Left renal cortex interstitium (tissue), 4 donors: ENCODE measurements around the gene STK40. TPM values are rescaled to one million over a fixed set of nuclear protein-coding genes. Genes with fewer than 3 reads are reported as not detected.

Experiments used
- DNase-seq, 4 donors: peaks; one replicate each; pipeline ENCODE4 v3.0.0-alpha.2; 2013; ENCODE audit warnings: low read depth in 4 of 4, low spot score in 2 of 4, missing footprints in 1 of 4
- polyA plus RNA-seq, 4 donors: library from polyadenylated mRNA; unstranded; fragments of 120-200 nt; gene quantifications; one replicate each; pipeline ENCODE4 v1.2.1, GENCODE V29; 2013; ENCODE audit not compliant: insufficient read length in 4 of 4

STK40 gene
- polyA plus RNA-seq, 4 donors, result 41.0 to 48.5 (median 44.2) TPM

- peak in 3 of 4 donors; percentile 77 to 90 (median 83) for DNase-seq
Measured at GRCh38 chr1:36321119-36321951, 64.4 kb downstream of the STK40 start.

DNA sequence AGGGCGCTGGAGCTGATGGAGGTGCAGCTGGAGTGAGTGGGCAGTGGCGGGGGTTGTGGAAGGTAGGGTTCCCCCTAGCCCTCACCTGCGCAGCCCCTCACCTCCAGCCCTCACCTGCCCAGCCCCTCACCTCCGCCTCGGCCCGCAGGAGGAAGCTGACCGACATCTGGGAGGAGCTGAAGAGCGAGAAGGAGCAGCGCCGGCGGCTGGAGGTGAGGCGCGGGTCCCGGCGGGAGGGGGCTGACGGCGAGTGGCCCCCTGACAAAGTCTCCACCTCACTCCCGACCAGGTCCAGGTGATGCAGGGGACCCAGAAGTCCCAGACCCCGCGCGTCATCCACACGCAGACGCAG is 65.0 kb downstream of the STK40 start:
- DNase-seq, result no peak

- no peak for DNase-seq
Measured at GRCh38 chr1:36320291-36320761, 65.4 kb downstream of the STK40 start.

- no peak for DNase-seq
Measured at GRCh38 chr1:36309397-36309796, 76.3 kb downstream of the STK40 start.

GRCh38 chr1:36307601-36308330 is 78.0 kb downstream of the STK40 start:
- no peak for DNase-seq

DNA sequence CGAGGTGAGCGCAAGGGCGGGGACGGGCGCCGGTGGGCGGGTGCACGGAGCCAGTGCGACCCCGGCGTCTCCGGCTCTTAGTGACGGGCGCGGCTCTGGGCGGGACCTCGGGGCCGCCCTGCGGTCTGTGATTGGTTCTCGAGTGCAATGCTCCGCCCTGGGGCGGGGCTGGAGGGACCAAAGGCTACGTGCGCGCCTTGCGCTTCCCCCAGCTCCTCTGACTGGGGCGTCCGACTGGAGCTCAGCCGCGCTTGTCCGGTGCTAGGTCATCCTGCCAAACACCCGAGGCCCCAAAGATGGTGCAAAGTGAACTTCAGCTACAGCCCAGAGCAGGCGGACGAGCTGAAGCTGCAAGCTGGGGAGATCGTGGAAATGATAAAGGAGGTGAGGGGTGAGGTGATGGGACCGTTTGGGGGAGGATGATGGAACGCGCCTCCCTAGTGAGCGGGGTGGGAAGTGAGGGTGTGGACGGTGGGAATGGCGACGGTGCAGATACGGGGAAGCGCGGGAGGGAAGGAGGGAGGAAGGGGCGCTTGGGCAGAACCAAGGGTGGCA is 78.7 kb downstream of the STK40 start:
- DNase-seq, result peak in 3 of 4 donors; percentile 77 to 91 (median 90)

DNA sequence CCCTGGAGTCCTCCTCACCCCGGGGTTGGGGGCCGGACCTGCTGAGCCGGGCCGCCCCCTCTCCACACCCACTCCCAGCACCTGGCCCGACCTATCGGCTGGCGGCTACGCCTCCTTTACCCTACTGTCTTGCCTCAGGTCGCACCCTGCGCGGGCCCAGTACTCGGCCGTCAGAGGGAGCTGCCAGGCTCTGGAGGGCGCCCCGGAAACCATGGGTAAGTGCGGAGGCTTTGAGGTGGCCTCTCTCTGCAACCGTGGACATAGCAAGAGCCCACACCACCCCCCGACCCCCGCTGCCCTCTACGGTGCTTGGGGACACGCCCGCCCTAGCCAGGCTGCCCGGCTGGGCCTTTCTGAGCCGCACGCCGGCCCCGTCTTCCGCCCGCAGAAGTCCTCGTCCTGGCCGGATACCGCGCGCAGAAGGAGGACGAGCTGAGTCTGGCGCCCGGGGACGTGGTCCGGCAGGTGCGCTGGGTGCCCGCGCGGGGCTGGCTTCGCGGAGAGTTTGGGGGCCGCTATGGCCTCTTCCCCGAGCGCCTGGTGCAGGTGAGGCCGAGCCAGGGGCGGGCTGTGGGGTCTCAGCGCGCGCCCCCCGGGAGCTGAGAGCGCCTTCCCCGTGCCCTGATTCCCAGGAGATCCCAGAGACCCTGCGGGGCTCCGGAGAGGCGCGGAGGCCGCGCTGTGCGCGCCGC is 79.4 kb downstream of the STK40 start, which contains the start of gene SH3D21:
Gene SH3D21 (plus strand): TSS at position 159 of the 692 bp plus-strand sequence. CDS start 53 bp downstream, at position 212.
- DNase-seq, result no peak

DNA sequence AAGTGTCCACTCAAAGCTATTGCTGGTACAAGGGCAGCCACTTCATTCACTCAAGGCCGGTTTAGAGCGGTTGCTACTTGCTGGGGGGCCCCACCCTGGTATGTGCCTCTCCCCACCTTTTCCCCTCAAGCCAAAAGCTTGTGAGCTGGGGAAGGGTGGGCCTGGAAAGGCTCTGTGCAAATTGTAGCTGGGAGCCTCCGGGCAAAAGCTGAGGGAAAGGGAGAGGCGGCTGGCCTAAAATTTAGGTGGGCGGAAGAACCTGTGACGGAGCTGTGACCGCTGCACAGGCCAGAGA is 79.9 kb downstream of the STK40 start:
- no peak for DNase-seq

GRCh38 chr1:36304970-36305914 is 80.5 kb downstream of the STK40 start:
- DNase-seq, result no peak

GRCh38 chr1:36304521-36304920 is 81.2 kb downstream of the STK40 start:
- no peak for DNase-seq

DNA sequence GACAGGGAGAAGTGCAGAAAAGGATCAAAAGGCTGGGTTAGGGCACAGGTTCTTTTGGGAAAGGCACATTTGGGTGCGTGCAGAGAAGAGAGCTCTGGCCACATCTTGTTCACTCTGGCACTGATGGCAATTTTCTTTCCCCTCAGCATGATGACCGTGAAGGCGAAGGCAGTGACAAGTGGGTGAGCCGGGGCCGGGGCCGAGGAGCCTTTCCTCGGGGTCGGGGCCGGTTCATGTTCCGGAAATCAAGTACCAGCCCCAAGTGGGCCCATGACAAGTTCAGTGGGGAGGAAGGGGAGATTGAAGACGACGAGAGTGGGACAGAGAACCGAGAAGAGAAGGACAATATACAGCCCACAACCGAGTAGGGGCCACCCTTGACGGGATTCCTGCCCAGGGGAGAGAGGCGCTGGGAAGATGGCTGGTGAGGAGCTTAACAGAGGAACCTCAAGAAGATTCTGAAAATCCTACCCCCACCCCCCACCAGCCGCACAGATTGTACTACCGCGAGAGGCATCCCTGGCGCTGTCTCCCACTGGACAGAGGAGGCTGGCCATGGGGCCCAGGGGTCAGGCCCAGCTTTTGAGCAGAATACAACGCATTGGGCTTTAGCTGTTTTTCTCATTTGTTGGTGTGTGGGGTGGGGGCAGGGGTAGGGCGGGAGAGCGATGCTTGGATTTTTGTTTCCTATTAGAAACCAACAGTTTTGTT is 81.9 kb downstream of the STK40 start:
- no peak for DNase-seq

DNA sequence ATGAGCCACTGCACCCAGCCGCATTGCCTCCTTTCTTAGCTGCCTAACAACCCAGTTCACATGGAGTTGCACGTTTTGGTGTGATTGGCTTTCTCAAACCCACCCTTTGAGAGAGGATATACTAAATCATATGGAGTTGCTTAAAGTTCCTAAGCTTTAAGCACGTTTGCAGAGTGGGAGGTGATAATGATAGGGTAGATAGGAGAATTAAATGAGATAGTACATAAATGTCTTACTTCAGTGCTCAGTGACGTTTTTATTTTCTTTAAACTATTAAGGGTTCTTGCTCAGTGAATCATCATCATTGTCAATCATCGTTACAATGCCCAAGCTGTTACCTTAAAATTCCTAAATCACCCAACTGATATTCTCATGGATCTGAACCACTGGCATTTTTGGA is 82.5 kb downstream of the STK40 start:
- no peak for DNase-seq

DNA sequence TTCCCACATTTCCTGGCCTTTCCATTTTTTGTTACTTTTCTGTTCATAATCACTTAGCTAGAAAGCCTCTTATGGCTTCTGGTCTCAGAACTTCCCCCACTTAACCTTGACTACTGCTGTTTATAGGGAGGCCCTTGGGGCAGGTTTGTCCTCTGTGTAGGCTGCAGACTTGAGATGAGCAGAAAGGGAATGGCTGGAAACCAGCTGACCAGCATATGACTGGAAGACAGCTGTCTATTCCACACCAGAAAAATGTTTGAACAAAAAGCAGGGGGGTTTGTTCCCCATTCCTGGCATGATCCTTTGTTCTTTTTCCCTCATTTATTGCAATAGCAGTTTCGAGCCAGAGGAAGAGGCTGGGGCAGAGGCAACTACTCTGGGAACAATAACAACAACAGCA is 84.5 kb downstream of the STK40 start:
- DNase-seq, result no peak

DNA sequence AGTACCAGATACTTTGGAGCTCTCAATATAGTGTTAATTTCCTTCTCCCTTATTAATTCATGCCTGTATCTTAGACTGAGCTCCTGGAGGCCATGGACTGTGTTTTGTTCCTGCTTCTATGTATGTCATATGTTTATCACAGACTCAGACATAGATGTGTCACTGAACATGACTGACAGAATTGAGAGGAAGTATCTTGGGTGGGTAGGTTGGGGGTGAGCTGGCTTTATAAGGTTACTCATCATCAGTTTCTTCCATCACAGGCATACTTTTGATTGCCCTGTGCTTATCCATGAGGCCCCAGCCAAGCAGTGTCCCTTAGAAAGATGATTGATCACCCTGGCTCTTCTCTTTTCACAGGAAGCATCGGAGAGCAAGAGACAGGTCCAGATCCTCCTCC is 85.2 kb downstream of the STK40 start:
- no peak for DNase-seq

DNA sequence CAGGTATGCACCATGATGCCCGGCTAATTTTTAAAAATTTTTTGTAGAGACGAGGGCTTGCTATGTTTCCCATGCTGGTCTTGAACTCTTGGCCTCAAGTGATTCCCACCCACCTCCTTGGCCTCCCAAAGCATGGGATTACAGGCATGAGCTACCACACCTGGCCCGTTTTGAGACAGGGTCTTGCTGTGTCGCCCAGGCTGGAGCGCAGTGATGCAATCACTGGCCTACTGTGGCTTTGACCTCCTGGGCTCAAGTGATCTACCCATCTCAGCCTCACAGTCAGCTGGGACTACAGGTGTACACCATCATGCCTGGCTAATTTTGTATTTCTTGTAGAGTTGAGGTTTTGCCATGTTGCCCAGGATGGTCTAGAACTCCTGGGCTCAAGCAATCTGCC is 87.1 kb downstream of the STK40 start:
- no peak for DNase-seq

GRCh38 chr1:36297062-36297461 is 88.7 kb downstream of the STK40 start:
- no peak for DNase-seq

DNA sequence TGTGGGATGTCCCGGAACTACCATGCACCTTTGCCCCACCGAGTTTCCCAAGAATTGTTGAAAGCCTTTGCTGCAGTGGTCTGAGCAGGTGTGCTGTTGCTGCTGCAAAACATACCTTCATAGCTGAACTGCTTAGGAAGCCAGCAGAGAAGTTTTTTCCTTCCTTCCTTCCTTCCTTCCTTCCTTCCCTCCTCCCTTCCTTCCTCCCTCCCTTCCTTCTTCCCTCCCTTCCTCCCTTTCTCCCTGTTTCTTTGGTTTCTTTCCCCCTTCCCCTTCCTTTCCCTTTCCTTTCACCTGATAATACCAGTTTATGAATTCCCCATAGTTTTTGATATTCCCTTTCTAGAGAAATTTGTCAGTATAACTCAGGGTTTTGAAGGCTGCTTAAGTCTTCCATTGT is 90.3 kb downstream of the STK40 start:
- no peak for DNase-seq
